Activated CD4-positive, CD25-positive, alpha-beta regulatory T cell treated with anti-CD3 and anti-CD28 coated beads, Interleukin-2, amount 50 U/mL, for 24 hours (primary cell): ENCODE data around the gene CARD11.
"Not testable (repeated sequence)": the region's sequence is repeated elsewhere in the genome, so short reads cannot be mapped to it uniquely, and the experiment has no call there.

Source experiments
- ATAC-seq, 2 donors: fragments of 150-1000 bp; cut with Tn5 transposase; one replicate each; pipeline ENCODE4 v1.10.0; 2021; ENCODE audit warnings: mild to moderate bottlenecking in 1 of 2, moderate library complexity in 1 of 2

CARD11 gene

DNA sequence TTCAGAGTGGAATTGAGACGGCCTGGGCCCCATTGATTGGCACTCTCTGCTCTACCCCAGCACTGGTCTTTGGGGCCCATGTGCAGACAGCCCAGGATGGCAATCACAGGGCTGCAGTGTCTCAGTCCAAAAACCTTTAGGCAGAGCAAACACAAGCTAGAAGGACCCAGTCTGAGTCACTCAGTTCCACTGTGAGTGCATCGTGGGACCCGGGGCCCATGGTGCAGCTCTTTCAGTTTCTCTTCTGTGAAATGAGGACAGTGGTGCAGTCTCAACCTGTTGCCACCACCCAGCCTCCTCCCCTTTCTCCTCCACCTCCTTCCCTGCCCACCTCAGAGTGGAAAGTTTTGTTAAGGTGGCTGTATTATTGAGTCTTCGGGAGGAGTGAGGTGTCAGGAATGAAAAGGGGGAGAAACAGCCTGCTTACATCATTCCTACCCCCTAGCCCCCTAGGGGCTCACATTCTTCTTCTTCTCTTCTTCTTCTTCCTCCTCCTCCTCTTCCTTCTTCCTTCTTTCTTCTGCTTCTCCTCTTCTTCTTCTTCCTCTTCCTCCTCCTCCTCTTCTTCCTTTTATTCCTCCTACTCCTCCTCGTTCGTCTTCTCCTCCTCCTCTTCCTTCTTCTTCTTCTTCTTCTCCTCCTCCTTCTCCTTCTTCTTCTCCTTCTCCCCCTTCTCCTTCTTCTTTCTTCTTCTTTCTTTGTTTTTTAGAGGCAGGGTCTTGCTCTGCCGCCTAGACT, 19.5 kb upstream of the CARD11 start:
- peak; percentile 97 to 98 for ATAC-seq

DNA sequence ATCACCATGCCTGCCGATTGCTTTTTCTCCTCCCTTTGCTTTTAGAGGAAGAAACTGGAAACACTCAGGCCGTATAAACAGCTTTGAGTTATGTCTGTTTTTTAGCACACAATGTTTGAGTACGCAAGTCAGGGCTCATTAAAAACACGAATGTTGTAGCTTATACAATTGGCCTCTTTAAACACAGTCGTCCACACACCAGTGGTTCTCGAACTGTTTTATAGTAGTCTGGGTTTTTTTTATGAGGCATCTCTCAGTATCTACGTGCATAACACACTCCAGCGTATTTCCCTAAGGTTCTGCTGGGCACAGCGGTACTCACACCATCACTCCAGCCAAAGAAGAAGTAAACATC, 13.4 kb upstream of the CARD11 start:
- ATAC-seq: no peak

DNA sequence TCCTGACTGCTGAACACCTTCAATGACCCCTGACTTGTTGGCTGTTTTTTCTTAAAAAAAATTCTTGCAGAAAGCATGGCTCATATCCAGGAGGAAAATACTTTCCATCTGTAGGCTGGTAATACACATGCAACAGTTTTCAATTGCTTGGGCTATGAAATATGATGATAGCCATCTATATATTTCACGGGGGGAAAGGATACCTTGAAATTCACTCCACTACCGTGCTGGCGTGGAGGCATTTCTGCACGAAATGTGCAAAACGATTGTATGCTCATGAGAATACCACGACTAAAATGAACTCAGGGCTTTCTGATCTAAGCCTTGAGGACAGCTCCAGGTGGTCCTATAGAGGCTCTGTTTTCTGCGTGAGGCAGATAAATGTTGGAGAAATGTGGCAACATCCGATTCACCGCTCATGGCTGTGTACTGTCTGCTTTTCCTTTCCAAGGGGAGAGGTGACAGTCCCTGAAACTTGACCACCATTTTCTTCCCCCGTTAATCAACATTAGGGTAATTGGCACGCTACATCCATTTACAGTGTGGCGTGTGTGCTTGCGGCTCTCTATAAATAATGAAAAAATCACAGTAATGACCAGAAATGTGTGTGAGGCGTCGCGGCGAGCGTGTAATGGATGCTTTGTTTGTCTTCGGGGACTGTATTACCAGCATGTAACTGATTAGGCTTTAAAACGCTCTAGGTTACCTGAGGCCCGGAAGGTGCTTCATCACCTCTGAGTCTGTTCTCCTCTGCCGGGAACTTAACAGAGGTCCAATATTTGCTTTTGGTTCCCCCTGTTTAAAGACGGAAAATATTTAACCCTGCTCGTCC, 12.8 kb upstream of the CARD11 start:
- no peak for ATAC-seq

DNA sequence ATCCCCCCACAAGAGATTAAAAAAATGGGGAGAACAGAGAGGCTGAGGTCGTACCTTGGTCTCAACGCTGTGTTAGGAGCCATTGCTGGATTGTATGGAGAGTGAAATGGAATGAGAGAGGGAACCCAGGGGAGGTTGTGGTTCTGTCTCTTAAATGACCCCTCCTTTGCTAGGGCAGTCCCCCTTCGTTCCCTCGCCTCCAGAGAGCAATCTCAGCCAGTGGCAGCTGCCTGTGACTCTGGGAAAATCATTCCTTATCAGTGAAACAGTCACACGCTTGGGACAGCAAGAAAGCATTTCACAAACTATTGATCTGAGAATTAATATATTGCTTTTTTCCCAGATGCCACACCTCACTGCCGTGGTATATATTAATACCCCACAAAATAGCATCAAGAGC, 12.0 kb upstream of the CARD11 start:
- no peak for ATAC-seq

DNA sequence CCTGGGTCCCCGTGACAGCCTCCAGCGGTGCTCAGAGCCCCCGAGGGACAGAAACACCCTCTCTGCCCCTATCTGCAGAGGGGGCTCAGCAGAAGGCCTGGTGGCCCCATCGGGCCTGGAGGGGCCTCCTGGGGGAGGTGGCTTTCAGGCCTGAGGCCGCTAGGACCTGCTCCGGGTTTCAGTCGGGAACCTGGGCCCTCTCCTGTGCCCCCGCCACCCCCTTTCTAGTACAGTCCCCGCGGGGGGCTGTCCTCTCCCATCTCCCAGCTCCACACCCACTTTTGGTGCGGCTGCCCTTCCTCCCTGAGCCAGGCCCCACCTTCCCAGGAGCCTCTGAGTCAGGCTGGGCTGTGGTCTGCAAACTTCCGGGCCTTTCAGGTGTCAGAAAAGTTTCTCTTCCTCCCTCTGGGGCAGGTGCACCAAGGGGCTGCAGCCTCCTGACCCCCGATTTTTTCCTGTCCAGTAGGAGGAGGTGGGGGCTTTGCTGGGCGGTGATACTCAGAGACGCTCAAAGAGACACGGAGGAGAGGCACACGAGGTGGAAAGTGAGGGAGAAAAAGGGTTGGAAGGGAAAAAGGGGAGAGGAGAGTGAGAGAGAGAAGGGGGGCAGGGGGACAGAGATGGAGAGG, 692 bp downstream of the CARD11 start:
- ATAC-seq: peak; percentile 82 to 83

DNA sequence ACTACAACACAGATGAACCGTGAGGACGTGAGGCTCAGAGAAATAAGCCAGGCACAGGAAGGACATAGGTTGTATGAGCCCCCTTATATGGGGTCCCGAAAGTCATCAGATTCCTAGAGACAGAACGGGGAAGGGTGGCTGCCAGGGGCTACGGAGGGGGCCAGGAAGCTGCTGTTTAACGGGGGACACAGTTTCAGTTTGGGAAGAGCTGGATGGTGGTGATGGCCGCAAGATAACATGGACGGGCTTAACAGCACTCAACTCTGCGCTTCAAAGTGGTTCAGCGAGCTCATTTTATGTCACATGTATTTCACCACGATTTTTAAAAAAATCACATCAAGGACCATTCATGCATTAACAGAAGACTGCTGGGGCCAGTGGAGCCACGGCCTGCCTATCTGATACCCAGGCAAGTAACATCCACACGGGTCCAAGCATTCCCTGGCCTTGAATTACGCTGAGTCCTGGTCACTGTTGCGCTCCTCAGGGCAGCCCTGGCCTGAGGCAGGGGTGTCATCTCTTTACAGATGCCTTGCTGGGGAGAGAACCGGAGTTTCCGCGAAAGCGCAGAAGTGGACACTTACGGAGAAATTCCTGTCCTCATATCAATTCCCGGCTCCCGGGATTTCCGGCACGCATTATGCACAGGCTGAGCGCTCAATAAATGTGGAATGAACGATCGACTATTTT, 1.5 kb downstream of the CARD11 start:
- no peak for ATAC-seq

DNA sequence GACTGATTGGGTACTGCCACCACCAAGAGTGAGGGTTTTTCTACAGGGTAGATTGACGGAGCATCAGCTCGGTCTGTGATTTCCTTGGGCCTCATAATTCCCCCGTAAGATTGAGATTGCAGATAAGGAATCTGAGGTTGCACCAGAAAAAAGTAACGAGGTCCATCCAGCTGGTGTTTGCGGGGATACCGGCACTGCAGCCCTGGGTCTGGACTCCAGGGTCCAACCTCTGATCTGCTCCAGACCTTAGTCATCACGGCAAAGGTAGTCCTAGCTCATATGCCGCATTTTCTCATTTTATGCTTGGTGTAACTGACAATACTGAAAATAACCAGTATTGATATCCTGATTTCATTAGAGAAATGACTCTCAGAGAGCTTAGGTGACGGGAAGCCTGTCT, 3.9 kb downstream of the CARD11 start:
- peak in 1 of 2 donors; percentile 21 for ATAC-seq

DNA sequence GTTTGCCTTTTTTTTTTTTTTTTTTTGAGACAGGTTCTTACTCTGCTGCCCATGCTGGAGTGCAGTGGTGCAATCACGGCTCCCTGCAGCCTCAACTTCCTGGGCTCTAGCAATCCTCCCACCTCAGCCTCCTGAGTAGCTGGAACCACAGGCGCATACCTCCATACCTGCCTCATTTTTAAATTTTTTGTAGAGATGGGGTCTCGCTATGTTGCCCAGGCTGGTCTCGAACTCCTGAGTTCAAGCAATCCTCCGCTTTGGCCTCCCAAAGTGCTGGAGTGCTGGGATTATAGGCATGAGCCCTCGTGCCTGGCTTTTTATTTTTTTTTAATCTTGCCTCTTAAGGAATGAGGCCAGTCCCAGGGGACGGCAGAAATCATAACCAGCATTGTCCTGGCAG, 5.7 kb downstream of the CARD11 start:
- not testable (repeated sequence) for ATAC-seq

DNA sequence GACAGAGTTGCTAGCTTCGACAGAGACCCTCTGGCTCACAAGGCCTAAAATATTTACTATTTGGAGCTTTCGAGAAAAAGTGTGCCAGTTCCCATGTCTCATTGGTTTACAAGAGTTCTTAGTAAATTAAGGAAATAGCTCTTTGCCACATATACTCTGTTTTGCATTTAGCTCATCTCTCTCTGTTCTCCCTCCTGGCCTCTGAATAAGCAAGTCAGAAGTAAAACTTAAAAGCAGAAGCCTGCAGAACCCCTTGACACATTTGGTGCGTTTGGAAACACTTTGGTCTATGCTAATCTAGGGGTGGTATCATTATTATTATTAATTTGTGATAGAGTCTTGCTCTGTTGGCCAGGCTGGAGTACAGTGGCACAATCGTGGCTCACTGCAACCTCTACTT, 6.4 kb downstream of the CARD11 start:
- ATAC-seq: no peak

DNA sequence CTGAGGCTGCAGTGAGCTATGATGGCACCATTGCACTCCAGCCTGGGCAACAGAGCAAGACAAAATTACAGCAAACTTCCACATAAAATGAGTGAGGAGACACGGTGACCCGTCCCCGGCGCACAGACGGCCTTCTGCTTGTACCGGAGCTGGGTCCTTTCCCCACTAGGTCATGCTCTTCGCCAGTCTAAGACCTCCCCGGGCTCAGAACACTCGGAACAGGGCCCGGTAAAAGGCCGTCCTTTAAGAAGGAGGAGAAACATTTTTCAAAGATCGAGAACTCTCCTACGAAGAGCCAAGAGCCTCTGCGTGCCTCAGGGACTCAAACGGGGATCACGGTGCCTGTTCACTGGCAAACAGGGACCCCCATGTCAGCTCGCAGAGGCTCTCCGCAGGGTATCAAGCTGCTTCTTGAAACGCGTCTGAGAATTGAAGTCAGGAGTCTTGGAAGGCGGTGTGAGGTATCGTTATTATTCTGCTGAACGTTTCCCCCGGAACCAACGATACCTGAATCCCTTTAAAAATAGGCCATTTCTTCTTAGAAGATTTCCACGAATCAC, 9.0 kb downstream of the CARD11 start:
- ATAC-seq: no peak

DNA sequence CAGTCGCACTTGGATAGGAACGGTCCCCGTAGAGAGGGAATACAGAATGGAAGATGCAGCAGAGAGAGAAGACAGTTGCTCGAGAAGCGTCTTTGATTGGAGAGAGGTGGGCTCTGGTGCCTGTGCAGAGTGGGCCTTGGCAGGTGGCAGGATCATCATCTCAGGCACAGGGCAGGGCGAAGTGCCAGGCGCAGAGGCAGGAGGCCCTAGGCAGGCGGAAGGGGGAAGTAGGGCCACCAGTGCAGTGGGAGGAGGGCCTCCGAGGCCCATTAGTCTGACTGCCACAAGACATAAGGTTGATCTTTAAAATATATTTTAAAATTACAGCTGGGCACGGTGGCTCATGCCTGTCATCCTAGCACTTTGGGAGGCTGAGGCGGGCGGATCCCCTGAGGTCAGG, 10.1 kb downstream of the CARD11 start:
- no peak for ATAC-seq

DNA sequence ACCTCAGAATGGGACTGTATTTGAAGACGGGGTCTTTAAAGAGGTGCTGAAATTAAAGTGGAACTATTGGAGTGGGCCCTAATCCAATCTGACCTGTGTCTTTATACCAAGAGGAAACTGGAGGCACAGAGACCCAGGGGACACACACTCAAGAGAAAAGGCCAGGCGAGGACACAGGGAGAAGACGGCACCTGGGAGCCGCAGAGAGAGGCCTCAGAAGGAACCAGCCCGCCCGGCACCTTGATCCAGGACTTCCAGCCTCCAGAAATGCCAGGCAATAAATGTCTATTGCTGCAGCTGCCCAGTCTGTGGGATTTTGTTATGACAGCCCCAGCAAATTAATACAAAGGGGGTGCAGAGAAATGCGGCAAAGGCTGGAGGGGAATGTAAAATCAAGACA, 10.5 kb downstream of the CARD11 start:
- ATAC-seq: no peak

DNA sequence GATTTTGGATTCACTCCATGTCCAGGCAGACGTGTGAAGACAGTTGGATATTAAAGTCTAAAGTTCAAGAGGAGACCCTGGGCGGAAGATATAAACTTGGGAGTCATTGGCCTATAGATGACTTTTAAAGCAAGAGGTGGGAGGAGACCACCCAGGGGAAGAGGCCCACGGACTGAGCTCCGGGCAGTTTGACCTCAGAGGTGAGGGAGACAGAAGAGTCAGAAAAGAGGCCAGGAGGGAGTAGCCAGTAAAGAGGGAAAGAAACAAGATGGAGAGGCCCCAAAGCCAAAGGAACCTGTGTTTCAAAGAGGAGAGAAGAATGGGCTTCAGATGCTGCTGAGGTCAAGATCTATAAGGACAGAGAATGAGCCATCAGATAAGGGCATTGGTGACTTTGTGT, 11.4 kb downstream of the CARD11 start:
- ATAC-seq: no peak

DNA sequence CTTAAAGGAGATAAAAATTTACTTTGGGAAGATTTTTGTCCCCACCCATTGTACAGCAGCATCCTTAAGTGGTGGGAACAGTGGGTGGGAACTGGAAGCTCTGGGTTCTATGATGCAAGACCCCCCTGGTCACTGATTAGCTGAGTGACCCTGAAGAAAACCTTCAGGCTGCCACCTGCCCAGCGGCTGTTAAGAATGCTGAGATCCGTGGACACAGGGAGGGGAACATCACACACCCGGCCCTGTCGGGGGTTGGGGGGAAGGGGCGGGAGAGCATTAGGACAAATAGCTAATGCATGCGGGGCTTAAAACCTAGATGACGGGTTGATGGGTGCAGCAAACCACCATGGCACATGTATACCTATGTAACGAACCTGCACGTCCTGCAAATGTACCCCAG, 14.5 kb downstream of the CARD11 start:
- no peak for ATAC-seq

DNA sequence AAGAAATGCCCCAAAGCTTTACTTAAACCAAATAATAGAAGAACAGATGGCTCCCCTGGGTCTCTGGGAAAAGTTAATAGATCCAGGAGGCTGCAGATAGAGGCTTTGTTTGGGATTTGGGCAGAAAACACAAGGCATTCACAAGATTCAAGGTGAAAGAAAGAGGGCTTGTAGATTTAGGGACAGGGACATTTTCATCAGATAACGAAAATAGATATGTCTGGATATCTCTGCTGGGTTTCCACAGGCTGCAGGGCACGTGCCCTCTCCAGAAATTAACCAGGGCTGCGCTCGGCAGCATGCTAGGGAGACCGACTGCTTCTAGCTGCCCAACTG, 14.9 kb downstream of the CARD11 start:
- no peak for ATAC-seq

DNA sequence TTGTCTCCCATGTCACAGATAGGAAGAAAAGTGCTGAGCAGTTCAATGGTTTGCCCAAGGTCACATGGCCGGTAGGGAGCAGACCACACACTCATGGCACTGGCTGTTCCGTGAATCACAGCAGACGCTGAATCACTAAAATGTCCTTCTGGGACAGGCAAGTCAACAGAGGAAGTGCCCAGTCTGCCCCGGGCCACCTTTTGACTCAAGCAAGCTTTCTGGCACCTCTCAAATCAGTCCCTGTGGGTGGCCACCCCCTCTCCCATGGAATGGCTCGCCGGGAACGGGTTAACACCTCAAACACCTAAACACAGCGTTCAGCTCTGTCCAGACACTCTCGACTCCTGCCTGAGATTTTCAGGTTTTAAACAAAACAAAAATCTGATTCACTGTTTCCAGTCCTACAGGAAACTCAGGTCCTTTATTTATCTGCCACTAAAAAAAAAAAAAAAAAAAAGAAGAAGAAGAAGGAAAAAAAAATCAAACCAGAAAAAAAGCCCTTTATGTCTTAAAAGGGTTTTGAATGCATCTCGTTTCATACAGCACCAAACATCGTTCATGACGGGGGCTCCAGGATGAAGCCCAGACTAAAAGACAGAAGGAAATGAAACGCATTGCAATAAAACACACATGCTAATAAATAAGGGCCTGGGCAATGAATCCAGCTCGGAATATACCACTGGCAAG, 15.5 kb downstream of the CARD11 start:
- ATAC-seq: peak; percentile 78 to 83

DNA sequence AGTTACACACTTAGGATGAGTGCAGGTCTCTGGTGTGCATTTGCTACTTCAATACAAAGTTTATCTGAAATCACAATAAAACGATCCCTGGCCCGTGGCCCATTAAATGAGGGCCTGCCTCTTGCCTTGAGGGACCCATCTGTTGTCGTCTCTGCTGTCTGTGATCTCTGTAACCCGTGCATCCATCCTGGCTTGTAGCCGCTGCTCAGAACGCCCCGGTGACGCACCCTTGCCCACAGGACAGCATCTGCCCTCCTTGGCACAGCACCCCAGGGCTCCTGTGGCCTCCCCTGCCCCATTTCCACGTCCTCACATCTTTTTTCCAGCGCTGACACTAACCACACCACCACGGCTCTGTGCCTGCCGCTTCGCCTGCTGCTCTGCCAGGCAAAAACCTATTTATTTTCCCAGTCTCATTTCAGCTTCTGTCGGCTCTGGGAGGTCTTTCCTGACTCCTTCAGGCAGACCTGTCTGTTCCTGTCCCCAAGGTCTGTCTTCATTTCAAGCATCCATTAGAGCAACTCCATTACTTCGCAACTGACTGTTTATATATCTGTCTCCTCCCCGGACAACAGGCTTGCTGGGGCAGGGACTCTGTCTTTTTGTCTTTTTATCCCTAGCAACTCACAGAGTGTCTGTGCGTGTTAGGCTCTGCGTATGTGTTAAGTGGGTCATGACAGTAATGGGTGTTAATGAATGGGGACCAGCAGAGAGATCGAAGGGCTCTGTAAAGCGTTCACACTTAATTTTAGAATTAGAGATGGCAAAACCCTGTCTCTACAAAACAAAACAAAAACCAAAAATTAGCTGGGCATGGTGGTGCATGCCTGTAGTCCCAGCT, 16.4 kb downstream of the CARD11 start:
- ATAC-seq: no peak

DNA sequence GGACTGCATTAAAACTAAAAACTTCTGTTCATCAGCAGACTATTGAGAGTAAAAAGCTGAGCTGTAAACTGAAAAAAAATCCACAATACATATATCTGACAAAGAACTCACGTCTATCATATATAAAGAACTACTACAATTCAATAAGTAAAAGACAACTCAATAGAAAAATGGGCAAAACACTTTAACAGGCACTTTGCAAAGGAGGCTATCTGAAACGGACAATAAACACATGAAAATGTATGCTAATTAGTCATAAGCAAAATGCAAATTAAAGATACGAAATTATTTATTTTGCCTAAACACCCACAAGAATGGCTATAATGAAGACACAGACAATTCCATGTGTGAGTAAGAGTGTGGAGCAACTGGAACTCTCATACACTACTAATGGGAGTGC, 18.1 kb downstream of the CARD11 start:
- no peak for ATAC-seq

DNA sequence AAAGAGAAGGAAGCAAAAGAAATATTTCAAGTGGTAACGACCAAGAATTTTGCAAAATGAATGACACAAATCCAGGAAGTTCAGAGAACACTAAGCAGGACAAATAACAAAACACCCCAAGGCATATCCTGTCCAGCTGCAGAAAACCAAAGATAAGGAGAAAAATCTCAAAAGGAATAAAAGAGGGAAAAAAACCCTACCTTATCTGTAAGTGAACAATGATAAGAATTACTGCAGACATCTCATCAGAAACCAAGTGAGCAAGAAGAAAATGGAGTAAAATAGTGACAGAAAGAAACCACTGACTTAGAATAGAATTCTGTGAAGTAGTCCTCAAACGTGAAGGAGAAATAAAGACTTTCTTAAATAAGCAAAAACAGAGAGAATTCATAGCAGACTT, 21.8 kb downstream of the CARD11 start:
- no peak for ATAC-seq

DNA sequence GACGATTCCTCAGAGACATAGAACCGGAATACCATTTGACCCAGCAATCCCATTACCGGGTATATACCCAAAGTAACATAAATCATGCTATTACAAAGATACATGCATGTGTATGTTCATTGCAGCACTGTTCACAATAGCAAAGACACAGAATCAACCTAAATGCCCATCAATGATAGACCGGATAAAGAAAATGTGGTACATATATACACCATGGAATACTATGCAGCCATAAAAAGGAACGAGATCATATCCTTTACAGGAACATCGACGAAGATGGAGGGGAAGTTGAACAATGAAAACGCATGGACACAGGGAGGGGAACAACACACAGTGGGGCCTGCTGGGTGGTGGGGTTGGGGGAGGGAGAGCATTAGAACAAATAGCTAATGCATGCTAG, 22.4 kb downstream of the CARD11 start:
- not testable (repeated sequence) for ATAC-seq

DNA sequence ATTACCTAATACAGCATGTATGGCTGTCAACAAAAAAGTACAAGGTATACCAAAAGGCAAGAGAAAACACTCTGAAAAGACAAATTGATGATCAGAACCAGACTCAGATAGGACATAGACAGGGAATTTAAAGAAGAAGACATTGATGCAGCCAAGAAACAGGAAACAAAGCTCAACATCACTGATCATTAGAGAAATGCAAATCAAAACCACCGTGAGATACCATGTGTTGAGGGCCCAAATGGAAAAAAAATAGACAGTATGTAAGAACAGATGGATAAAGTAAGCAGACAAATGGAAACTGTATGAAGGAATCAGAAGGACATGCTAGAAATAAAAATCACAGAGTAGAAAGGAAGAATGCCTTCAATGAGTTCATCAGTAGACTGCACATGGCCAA, 23.3 kb downstream of the CARD11 start:
- no peak for ATAC-seq

DNA sequence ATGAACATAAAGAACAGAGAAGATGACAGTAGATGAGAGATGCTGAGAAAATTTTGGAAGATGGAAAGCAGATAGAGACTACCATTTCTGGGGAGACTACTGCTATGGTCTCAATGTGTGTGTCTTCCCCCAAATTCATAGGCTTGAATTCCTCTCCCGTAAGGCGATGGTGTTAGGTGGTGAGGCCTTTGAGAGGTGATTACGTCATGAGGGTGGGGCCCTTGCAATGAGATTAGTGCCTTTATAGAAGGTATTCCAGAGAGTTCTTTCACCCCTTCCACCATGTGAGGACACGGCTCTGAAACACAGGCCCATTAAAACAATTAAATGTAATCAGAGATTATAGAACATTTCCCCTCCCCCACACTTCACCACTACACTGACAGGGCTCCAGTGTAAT, 23.9 kb downstream of the CARD11 start:
- no peak for ATAC-seq
